ENCODE results near the gene CFAP251. TPM values are rescaled to one million over a fixed set of nuclear protein-coding genes. Genes with fewer than 3 reads are reported as not detected.
"Not testable (repeated sequence)": the region's sequence is repeated elsewhere in the genome, so short reads cannot be mapped to it uniquely, and the experiment has no call there.

Gene CFAP251
- total RNA-seq, 1 donor from 2014 or later, result 9.3 TPM

GRCh38 chr12:121921066-121921465, 2.7 kb downstream of the CFAP251 start:
- H3K9me3 Mint-ChIP-seq (ENCODE audit: low read depth), result no peaks in the 10 kb centered on the region
- no peak overlapping the region for H3K4me3 Mint-ChIP-seq (ENCODE audit: low read depth)
- no peak for DNase-seq (ENCODE audit: low spot score, unreplicated experiment)
- H3K36me3 Mint-ChIP-seq (ENCODE audit: insufficient read depth), result peaks cover 5% of the 10 kb centered on the region
- peaks cover 10% of the 10 kb centered on the region for H3K4me1 Mint-ChIP-seq (ENCODE audit: low read depth)
- H3K27ac Mint-ChIP-seq, result no peak overlapping the region
- peaks cover 6% of the 10 kb centered on the region for H3K27me3 Mint-ChIP-seq
- TF ChIP-seq CTCF (IDR thresholded peaks at IDR 0.05; ENCODE audit: unreplicated experiment), result no peak

- H3K27me3 Mint-ChIP-seq, result peaks cover 6% of the 10 kb centered on the region
- H3K4me3 Mint-ChIP-seq (ENCODE audit: low read depth), result no peak overlapping the region
Measured at GRCh38 chr12:121925358-121925695, 6.9 kb downstream of the CFAP251 start.

GRCh38 chr12:121926874-121927706, 8.7 kb downstream of the CFAP251 start:
- Mint-ChIP-seq H3K4me3 (ENCODE audit: low read depth) (no peak overlapping the region), H3K36me3 (ENCODE audit: insufficient read depth) (peaks cover 2% of the 10 kb centered on the region), H3K27ac (no peak overlapping the region), H3K4me1 (ENCODE audit: low read depth) (peaks cover 11% of the 10 kb centered on the region), H3K9me3 (ENCODE audit: low read depth) (no peaks in the 10 kb centered on the region), H3K27me3 (peaks cover 6% of the 10 kb centered on the region)
- TF ChIP-seq CTCF (IDR thresholded peaks at IDR 0.05; ENCODE audit: unreplicated experiment), result no peak
- DNase-seq (ENCODE audit: low spot score, unreplicated experiment), result no peak

More at GRCh38 chr12:121925358-121925695, 6.9 kb downstream of the CFAP251 start:
- Mint-ChIP-seq H3K27ac (peak overlapping the region; percentile 73), H3K9me3 (ENCODE audit: low read depth) (no peaks in the 10 kb centered on the region), H3K36me3 (ENCODE audit: insufficient read depth) (peaks cover 2% of the 10 kb centered on the region), H3K4me1 (ENCODE audit: low read depth) (peaks cover 9% of the 10 kb centered on the region)
- TF ChIP-seq CTCF (IDR thresholded peaks at IDR 0.05; ENCODE audit: unreplicated experiment), result no peak
- DNase-seq (ENCODE audit: low spot score, unreplicated experiment), result no peak

GRCh38 chr12:121927813-121928212, 9.4 kb downstream of the CFAP251 start:
- Mint-ChIP-seq H3K9me3 (ENCODE audit: low read depth) (no peaks in the 10 kb centered on the region), H3K4me3 (ENCODE audit: low read depth) (no peak overlapping the region), H3K27ac (no peak overlapping the region), H3K36me3 (ENCODE audit: insufficient read depth) (peaks cover 6% of the 10 kb centered on the region), H3K4me1 (ENCODE audit: low read depth) (peaks cover 11% of the 10 kb centered on the region), H3K27me3 (peaks cover 6% of the 10 kb centered on the region)
- no peak for DNase-seq (ENCODE audit: low spot score, unreplicated experiment)
- no peak for TF ChIP-seq CTCF (IDR thresholded peaks at IDR 0.05; ENCODE audit: unreplicated experiment)

- not testable (repeated sequence) for DNase-seq (ENCODE audit: low spot score, unreplicated experiment); H3K27ac Mint-ChIP-seq; H3K36me3 Mint-ChIP-seq (ENCODE audit: insufficient read depth); H3K4me3 Mint-ChIP-seq (ENCODE audit: low read depth); H3K27me3 Mint-ChIP-seq; H3K9me3 Mint-ChIP-seq (ENCODE audit: low read depth)
- peaks cover 12% of the 10 kb centered on the region for H3K4me1 Mint-ChIP-seq (ENCODE audit: low read depth)
Measured at GRCh38 chr12:121929545-121929944, 11.2 kb downstream of the CFAP251 start.

GRCh38 chr12:121930862-121931261, 12.5 kb downstream of the CFAP251 start:
- H3K4me1 Mint-ChIP-seq (ENCODE audit: low read depth), result peaks cover 4% of the 10 kb centered on the region
- no peak for DNase-seq (ENCODE audit: low spot score, unreplicated experiment)
- H3K4me3 Mint-ChIP-seq (ENCODE audit: low read depth), result no peak overlapping the region
- H3K27me3 Mint-ChIP-seq, result peaks cover 4% of the 10 kb centered on the region
- no peak for TF ChIP-seq CTCF (IDR thresholded peaks at IDR 0.05; ENCODE audit: unreplicated experiment)
- no peak overlapping the region for H3K27ac Mint-ChIP-seq
- peaks cover 7% of the 10 kb centered on the region for H3K36me3 Mint-ChIP-seq (ENCODE audit: insufficient read depth)
- no peaks in the 10 kb centered on the region for H3K9me3 Mint-ChIP-seq (ENCODE audit: low read depth)
